Measurements from ENCODE around the gene HMCN1. TPM values are rescaled to one million over a fixed set of nuclear protein-coding genes. Genes with fewer than 3 reads are reported as not detected.

HMCN1 gene
- total and polyA plus RNA-seq, 8 donors: 0.12 to 15.1 (median 0.86) TPM

DNA sequence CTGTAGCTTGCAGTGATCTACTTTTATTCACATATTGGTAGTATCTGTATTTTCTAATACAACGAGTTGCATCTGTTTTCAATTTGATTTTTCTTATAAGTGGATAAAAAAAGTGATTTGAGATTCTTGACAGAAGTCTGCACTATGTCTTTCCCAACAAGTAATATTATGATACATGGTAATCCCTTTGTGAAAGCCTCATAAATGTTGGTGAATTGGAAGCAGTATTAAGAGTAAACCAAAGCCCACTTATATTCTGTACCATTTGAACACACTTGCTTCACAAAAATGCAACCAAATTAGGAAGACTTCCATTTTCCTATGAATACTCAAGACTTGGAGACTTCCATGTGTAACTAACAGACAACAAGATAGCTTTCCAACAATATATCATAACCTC lies 172.0 kb downstream of the HMCN1 start:
- H3K27ac ChIP-seq: no peak overlapping the region
- no peaks in the 10 kb centered on the region for H3K27me3 ChIP-seq
- no peak for TF ChIP-seq POLR2A (IDR thresholded peaks at IDR 0.05)
- no peak for TF ChIP-seq POLR2AphosphoS5 (IDR thresholded peaks at IDR 0.05)
- TF ChIP-seq, protein P1, sequence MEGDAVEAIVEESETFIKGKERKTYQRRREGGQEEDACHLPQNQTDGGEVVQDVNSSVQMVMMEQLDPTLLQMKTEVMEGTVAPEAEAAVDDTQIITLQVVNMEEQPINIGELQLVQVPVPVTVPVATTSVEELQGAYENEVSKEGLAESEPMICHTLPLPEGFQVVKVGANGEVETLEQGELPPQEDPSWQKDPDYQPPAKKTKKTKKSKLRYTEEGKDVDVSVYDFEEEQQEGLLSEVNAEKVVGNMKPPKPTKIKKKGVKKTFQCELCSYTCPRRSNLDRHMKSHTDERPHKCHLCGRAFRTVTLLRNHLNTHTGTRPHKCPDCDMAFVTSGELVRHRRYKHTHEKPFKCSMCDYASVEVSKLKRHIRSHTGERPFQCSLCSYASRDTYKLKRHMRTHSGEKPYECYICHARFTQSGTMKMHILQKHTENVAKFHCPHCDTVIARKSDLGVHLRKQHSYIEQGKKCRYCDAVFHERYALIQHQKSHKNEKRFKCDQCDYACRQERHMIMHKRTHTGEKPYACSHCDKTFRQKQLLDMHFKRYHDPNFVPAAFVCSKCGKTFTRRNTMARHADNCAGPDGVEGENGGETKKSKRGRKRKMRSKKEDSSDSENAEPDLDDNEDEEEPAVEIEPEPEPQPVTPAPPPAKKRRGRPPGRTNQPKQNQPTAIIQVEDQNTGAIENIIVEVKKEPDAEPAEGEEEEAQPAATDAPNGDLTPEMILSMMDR (IDR thresholded peaks at IDR 0.05): no peak
- no peak for TF ChIP-seq EP300 (IDR thresholded peaks at IDR 0.05)
- WGBS, 5 donors: 47 to 84% (median 68%) methylated on average over 1 of the region's 1 CpG
- intact Hi-C loops (cut with DNase I; ENCODE audit: low total_unique reads): no loop called here
- H3K4me3 ChIP-seq: no peak overlapping the region
- H3K36me3 ChIP-seq: no peaks in the 10 kb centered on the region
- no peaks in the 10 kb centered on the region for H3K4me1 ChIP-seq
- no peaks in the 10 kb centered on the region for H3K9me3 ChIP-seq
- no peak for DNase-seq

DNA sequence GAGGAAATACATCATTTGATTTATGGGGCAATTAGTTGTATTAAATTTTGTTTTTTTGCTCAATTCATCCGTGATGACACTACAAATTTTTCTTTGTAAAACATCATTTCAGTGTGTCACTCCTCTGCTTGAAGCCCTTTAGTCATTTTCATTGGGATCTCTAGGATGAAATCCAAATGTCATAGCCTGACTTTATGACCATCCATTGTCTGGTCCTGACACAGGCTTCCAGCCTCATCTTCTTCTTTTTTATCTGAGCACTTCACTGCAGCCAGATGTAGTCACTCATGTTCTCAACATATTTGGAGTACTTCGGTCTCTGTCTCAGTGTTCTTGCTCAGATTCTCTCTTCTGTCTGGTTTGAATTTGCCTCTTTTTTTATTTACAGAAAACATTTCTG lies 173.1 kb downstream of the HMCN1 start:
- H3K4me3 ChIP-seq: no peak overlapping the region
- WGBS, 5 donors: 62 to 82% (median 77%) methylated on average over 2 of the region's 2 CpGs
- H3K36me3 ChIP-seq: no peaks in the 10 kb centered on the region
- no peaks in the 10 kb centered on the region for H3K27me3 ChIP-seq
- H3K4me1 ChIP-seq: no peaks in the 10 kb centered on the region
- no peak overlapping the region for H3K27ac ChIP-seq
- intact Hi-C loops (cut with DNase I; ENCODE audit: low total_unique reads): no loop called here
- TF ChIP-seq, protein P1 (IDR thresholded peaks at IDR 0.05): no peak
- TF ChIP-seq POLR2A (IDR thresholded peaks at IDR 0.05) (no peak), EP300 (IDR thresholded peaks at IDR 0.05) (no peak), POLR2AphosphoS5 (IDR thresholded peaks at IDR 0.05) (no peak)
- DNase-seq: no peak
- H3K9me3 ChIP-seq: no peaks in the 10 kb centered on the region

DNA sequence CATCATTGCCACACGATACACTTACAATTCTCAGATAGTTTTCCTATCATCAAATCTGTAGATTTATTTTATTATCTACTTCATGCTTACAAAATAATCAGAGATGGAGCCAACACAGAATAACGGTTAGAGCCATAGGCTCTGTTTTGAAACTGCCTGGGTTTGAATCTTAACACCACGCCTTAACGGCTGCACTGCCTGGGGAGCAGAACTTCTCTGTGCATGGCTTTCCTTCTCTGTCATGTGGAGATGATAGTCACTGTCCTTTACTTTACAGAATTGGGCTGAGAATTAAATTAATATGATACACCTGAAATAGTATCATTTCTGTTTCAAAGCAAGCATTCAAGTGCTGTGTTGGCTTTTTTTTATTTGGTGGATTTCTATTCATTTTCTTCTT lies 177.8 kb downstream of the HMCN1 start:
- TF ChIP-seq EP300 (IDR thresholded peaks at IDR 0.05): no peak
- no peak for TF ChIP-seq POLR2AphosphoS5 (IDR thresholded peaks at IDR 0.05)
- TF ChIP-seq POLR2A (IDR thresholded peaks at IDR 0.05): no peak
- TF ChIP-seq, protein P1 (IDR thresholded peaks at IDR 0.05): no peak
- H3K36me3 ChIP-seq: no peaks in the 10 kb centered on the region
- 76 to 83% (median 81%) methylated on average over 4 of the region's 4 CpGs for WGBS, 5 donors
- intact Hi-C loops (cut with DNase I; ENCODE audit: low total_unique reads): no loop called here
- H3K27me3 ChIP-seq: no peaks in the 10 kb centered on the region
- H3K4me1 ChIP-seq: no peaks in the 10 kb centered on the region
- no peak overlapping the region for H3K4me3 ChIP-seq
- H3K9me3 ChIP-seq: no peaks in the 10 kb centered on the region
- no peak for DNase-seq
- no peak overlapping the region for H3K27ac ChIP-seq

DNA sequence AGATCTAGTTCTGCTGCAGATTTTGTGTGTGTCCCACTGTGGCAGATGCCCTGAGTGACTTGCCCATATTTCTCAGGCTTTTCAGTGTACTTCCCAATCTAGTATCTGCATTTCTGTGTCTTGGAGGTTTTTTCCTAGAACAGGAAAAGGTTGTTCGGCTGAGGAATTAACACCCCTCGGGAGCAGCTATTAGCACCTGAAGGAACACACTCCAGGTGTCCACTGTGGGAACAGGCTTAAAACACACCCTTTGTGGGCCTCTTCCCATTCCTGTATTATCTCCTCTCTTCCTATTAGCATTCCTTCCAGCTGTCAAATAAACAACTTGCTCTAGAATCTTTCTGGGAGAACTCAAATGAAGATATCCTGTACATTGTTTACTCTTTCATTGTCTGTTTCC lies 178.3 kb downstream of the HMCN1 start:
- TF ChIP-seq, protein P1 (IDR thresholded peaks at IDR 0.05): no peak
- TF ChIP-seq POLR2A (IDR thresholded peaks at IDR 0.05) (no peak), EP300 (IDR thresholded peaks at IDR 0.05) (no peak), POLR2AphosphoS5 (IDR thresholded peaks at IDR 0.05) (no peak)
- Histone ChIP-seq H3K36me3 (no peaks in the 10 kb centered on the region), H3K27ac (no peak overlapping the region), H3K9me3 (no peaks in the 10 kb centered on the region), H3K27me3 (no peaks in the 10 kb centered on the region), H3K4me3 (no peak overlapping the region), H3K4me1 (no peaks in the 10 kb centered on the region)
- no peak for DNase-seq
- WGBS, 5 donors: 28 to 42% (median 31%) methylated on average over 2 of the region's 2 CpGs
- intact Hi-C loops (cut with DNase I; ENCODE audit: low total_unique reads): no loop called here

Data from stomach (tissue), 9 donors.